ENCODE results near the gene APBB2.

Gene APBB2

GRCh38 chr4:41132055-41132683, 82.2 kb downstream of the APBB2 start:
- DNase-seq: no peak

GRCh38 chr4:41129936-41130440, 84.4 kb downstream of the APBB2 start:
- no peak for DNase-seq

- DNase-seq: no peak
Measured at GRCh38 chr4:41129128-41129754, 85.1 kb downstream of the APBB2 start.

GRCh38 chr4:41125558-41126311, 88.6 kb downstream of the APBB2 start:
- no peak for DNase-seq

- DNase-seq: peak; percentile 50
Measured at GRCh38 chr4:41124916-41125548, 89.3 kb downstream of the APBB2 start.

- no peak for DNase-seq
Measured at GRCh38 chr4:41122775-41123174, 91.6 kb downstream of the APBB2 start.

- DNase-seq: no peak
Measured at GRCh38 chr4:41122309-41122708, 92.0 kb downstream of the APBB2 start.

- DNase-seq: no peak
Measured at GRCh38 chr4:41121906-41122305, 92.4 kb downstream of the APBB2 start.

- peak; percentile 55 for DNase-seq
Measured at GRCh38 chr4:41120297-41121217, 93.8 kb downstream of the APBB2 start.

- no peak for DNase-seq
Measured at GRCh38 chr4:41119867-41120295, 94.5 kb downstream of the APBB2 start.

GRCh38 chr4:41111791-41112190, 102.6 kb downstream of the APBB2 start:
- DNase-seq: no peak

GRCh38 chr4:41110050-41110449, 104.3 kb downstream of the APBB2 start:
- no peak for DNase-seq

GRCh38 chr4:41108481-41108880, 105.9 kb downstream of the APBB2 start:
- no peak for DNase-seq

GRCh38 chr4:41106694-41107419, 107.5 kb downstream of the APBB2 start:
- no peak for DNase-seq

GRCh38 chr4:41106081-41106480, 108.3 kb downstream of the APBB2 start:
- DNase-seq: no peak

- no peak for DNase-seq
Measured at GRCh38 chr4:41104155-41104554, 110.2 kb downstream of the APBB2 start.

GRCh38 chr4:41103657-41104056, 110.7 kb downstream of the APBB2 start:
- no peak for DNase-seq

GRCh38 chr4:41102414-41103092, 111.8 kb downstream of the APBB2 start:
- no peak for DNase-seq

- DNase-seq: no peak
Measured at GRCh38 chr4:41098093-41099048, 116.0 kb downstream of the APBB2 start.

GRCh38 chr4:41095973-41096372, 118.4 kb downstream of the APBB2 start:
- peak; percentile 77 for DNase-seq
